HepG2 (cell line): ENCODE results near the gene SEC61A1. TPM values are rescaled to one million over a fixed set of nuclear protein-coding genes. Genes with fewer than 3 reads are reported as not detected.

Source experiments
- ATAC-seq: fragments of 200-7000 bp; cut with Tn5 transposase; 3 replicates; pipeline ENCODE4 v1.9.1; 2020; ENCODE audit warnings: mild to moderate bottlenecking, moderate library complexity
- BruUV-seq: library from RNA; stranded (reverse); fragments of 400-500 nt; replicated peaks from 2 replicates; lab custom pipeline; 2021; lab: Mats Ljungman, UMichigan
- CTCF ChIA-PET: fragments of 300-600 bp; formaldehyde crosslinking; extraction: SDS; loops from one replicate; lab custom pipeline; 2021; ENCODE audit warnings: low total read pairs, inconsistent platforms, low intra/inter-chr PET ratio; lab: Yijun Ruan, JAX
- POLR2A ChIA-PET: fragments of 350-600 bp; sonication (Branson Sonifier 250); formaldehyde crosslinking; loops from one replicate; lab custom pipeline; 2020; ENCODE audit warnings: antibody characterized with exemption, inconsistent platforms; lab: Yijun Ruan, JAX
- DNase-seq: peaks from one replicate; pipeline ENCODE4 v3.0.0-alpha.2; 2015; ENCODE audit warnings: low spot score
- FAIRE-seq: peaks from 3 replicates; lab custom pipeline; 2011; peaks lifted over from hg19 to GRCh38; lab: Jason Lieb, UNC
- H2AFZ ChIP-seq: one replicate; pipeline ENCODE4 v1.6.1; 2011; ENCODE audit warnings: low read length, inconsistent platforms
- H3K27ac ChIP-seq: fragments of 300-600 bp; 3 replicates; pipeline ENCODE4 v1.8.0; 2011; ENCODE audit warnings: mixed run types, mild to moderate bottlenecking, mixed read lengths, low read length, inconsistent platforms; ENCODE audit not compliant: insufficient read depth; ENCODE audit errors: extremely low read length
- H3K27me3 ChIP-seq, 2 experiments: fragments of 200-600 bp in 1 of 2; 2 replicates in 1 of 2; 3 replicates in 1 of 2; pipeline versions ENCODE4 v1.6.0 to v1.8.0; 2011; ENCODE audit warnings: low read length in 2 of 2, mild to moderate bottlenecking in 2 of 2, moderate library complexity in 2 of 2, inconsistent platforms in 1 of 2; ENCODE audit not compliant: insufficient read depth in 2 of 2, control insufficient read depth in 1 of 2
- H3K36me3 ChIP-seq, 2 experiments: fragments of 200-600 bp in 1 of 2; replicated peaks in 1 of 2; 2 replicates in 1 of 2; 3 replicates in 1 of 2; pipeline versions ENCODE4 v1.5.1 to v1.8.0; 2011; ENCODE audit warnings: low read length in 2 of 2, inconsistent platforms in 1 of 2; ENCODE audit not compliant: insufficient read depth in 2 of 2, control insufficient read depth in 1 of 2
- H3K4me1 ChIP-seq: 2 replicates; pipeline ENCODE4 v1.5.1; 2012; ENCODE audit warnings: low read length, inconsistent platforms; ENCODE audit not compliant: insufficient read depth
- H3K4me2 ChIP-seq: 2 replicates; pipeline ENCODE4 v1.6.0; 2011; ENCODE audit warnings: low read depth, low read length, inconsistent platforms
- H3K4me3 ChIP-seq, 3 experiments: fragments of 200-600 bp in 1 of 3; sonication (generic), shearing (Covaris generic) in 1 of 3; replicated peaks in 1 of 3; 2 replicates each; pipeline ENCODE4 v1.5.1; 2011 to 2016; ENCODE audit warnings: low read length in 3 of 3, inconsistent platforms in 2 of 3, low read depth in 2 of 3, mild to moderate bottlenecking in 2 of 3, control low read depth in 1 of 3, mixed read lengths in 1 of 3; ENCODE audit not compliant: insufficient read depth in 1 of 3
- H3K79me2 ChIP-seq: one replicate; pipeline ENCODE4 v1.6.1; 2011; ENCODE audit warnings: low read length, inconsistent platforms; ENCODE audit not compliant: insufficient read depth
- H3K9ac ChIP-seq: 2 replicates; pipeline ENCODE4 v1.6.0; 2011; ENCODE audit warnings: mild to moderate bottlenecking, low read depth, low read length, inconsistent platforms; ENCODE audit not compliant: insufficient read depth
- H3K9me3 ChIP-seq: 2 replicates; pipeline ENCODE4 v1.5.1; 2012; ENCODE audit warnings: mild to moderate bottlenecking, low read length
- H4K20me1 ChIP-seq: 2 replicates; pipeline ENCODE4 v1.6.0; 2011; ENCODE audit warnings: inconsistent platforms, mild to moderate bottlenecking, low read length, moderate library complexity; ENCODE audit not compliant: insufficient read depth
- ARNT2 ChIP-seq: sonication (generic); formaldehyde crosslinking; IDR thresholded peaks from 2 replicates; pipeline ENCODE4 v1.8.0; 2022; ENCODE audit warnings: mild to moderate bottlenecking, low read depth, missing genetic modification reagents, moderate library complexity
- ARNTL ChIP-seq: sonication (generic); formaldehyde crosslinking; IDR thresholded peaks from 2 replicates; pipeline ENCODE4 v1.4.0; 2020; ENCODE audit warnings: mild to moderate bottlenecking, missing genetic modification reagents
- DMAP1 ChIP-seq: IDR thresholded peaks from 2 replicates; pipeline ENCODE4 v1.6.1; 2016
- HNF1A ChIP-seq, 2 experiments: sonication (generic) in 1 of 2; formaldehyde crosslinking in 1 of 2; IDR thresholded peaks; 2 replicates each; pipeline versions ENCODE4 v1.4.0 to v1.6.1; 2016 to 2020; ENCODE audit warnings: borderline replicate concordance in 1 of 2, low read depth in 1 of 2, mild to moderate bottlenecking in 1 of 2, missing genetic modification reagents in 1 of 2
- HOXA9 ChIP-seq: sonication (generic); formaldehyde crosslinking; IDR thresholded peaks from 2 replicates; pipeline ENCODE4 v1.8.1; 2022; ENCODE audit warnings: missing genetic modification reagents, mild to moderate bottlenecking, moderate library complexity, borderline replicate concordance
- IRF2 ChIP-seq: IDR thresholded peaks from 2 replicates; pipeline ENCODE4 v1.6.1; 2018; ENCODE audit warnings: missing genetic modification reagents, missing compliant biosample characterization
- KDM6A ChIP-seq: IDR thresholded peaks from 2 replicates; pipeline ENCODE4 v1.6.1; 2016; ENCODE audit warnings: low read depth
- KLF9 ChIP-seq: IDR thresholded peaks from 2 replicates; pipeline ENCODE4 v1.6.1; 2016; ENCODE audit warnings: low read depth
- MIER3 ChIP-seq: IDR thresholded peaks from 2 replicates; pipeline ENCODE4 v1.6.1; 2016; ENCODE audit warnings: missing compliant biosample characterization, borderline replicate concordance
- NR2F2 ChIP-seq: IDR thresholded peaks from 2 replicates; pipeline ENCODE4 v1.6.1; 2012; ENCODE audit warnings: low read depth, inconsistent platforms, borderline replicate concordance
- RCOR2 ChIP-seq: IDR thresholded peaks from 2 replicates; pipeline ENCODE4 v1.6.1; 2016; ENCODE audit warnings: missing biosample characterization, missing genetic modification reagents
- SP4 ChIP-seq: sonication (generic); formaldehyde crosslinking; IDR thresholded peaks from 2 replicates; pipeline ENCODE4 v1.8.1; 2023; ENCODE audit warnings: mild to moderate bottlenecking, missing genetic modification reagents
- STAT5B ChIP-seq: sonication (generic); formaldehyde crosslinking; IDR thresholded peaks from 2 replicates; pipeline ENCODE4 v1.4.0; 2020; ENCODE audit warnings: missing genetic modification reagents
- THAP7 ChIP-seq: sonication (generic); formaldehyde crosslinking; IDR thresholded peaks from 2 replicates; pipeline ENCODE4 v1.8.1; 2023; ENCODE audit warnings: mild to moderate bottlenecking, missing genetic modification reagents
- ZBTB7A ChIP-seq: sonication (generic); formaldehyde crosslinking; IDR thresholded peaks from 2 replicates; pipeline ENCODE4 v1.8.0; 2022; ENCODE audit warnings: mild to moderate bottlenecking, missing genetic modification reagents
- ZNF10 ChIP-seq: sonication (generic); formaldehyde crosslinking; IDR thresholded peaks from 2 replicates; pipeline ENCODE4 v1.4.0; 2020; ENCODE audit warnings: mild to moderate bottlenecking, low read depth, missing genetic modification reagents, borderline replicate concordance
- ZNF17 ChIP-seq: sonication (generic); formaldehyde crosslinking; IDR thresholded peaks from 2 replicates; pipeline ENCODE4 v1.5.0; 2020; ENCODE audit warnings: mild to moderate bottlenecking, missing genetic modification reagents
- ZNF674 ChIP-seq: sonication (generic); formaldehyde crosslinking; IDR thresholded peaks from 2 replicates; pipeline ENCODE4 v1.5.0; 2020; ENCODE audit warnings: low read depth, mild to moderate bottlenecking, missing genetic modification reagents
- WGBS: methylation state at CpG from one replicate; pipeline ENCODE4 v1.1.6; 2017; ENCODE audit warnings: low lambda C conversion rate; 5-methylcytosine and 5-hydroxymethylcytosine counted together
- in situ Hi-C: cut with HindIII; loops from 2 replicates; pipeline ENCODE4 v1.10.0; 2017; ENCODE audit warnings: low pct_unique_long_range_greater_than_20kb; ENCODE audit not compliant: extremely low pct_ligation_motif_present
- intact Hi-C: fragments of 100-400 bp; cut with micrococcal nuclease; formaldehyde crosslinking; loops from one replicate; pipeline ENCODE4 v1.10.0; 2022; ENCODE audit not compliant: unreplicated experiment
- polyA plus RNA-seq, 8 experiments: library from polyadenylated mRNA; depleted of rRNA in 3 of 8; stranded (reverse) in 7 of 8; unstranded in 1 of 8; fragments of >200 nt; fragmentation: Illumina TruSeq in 4 of 8; extraction: Trizol in 4 of 8; gene quantifications; 2 replicates each; pipeline versions ENCODE4 v1.2.1 to v1.2.3, GENCODE V29; 2011 to 2016; ENCODE audit warnings: low read depth in 4 of 8, missing spikeins in 1 of 8, mixed read lengths in 1 of 8; ENCODE audit not compliant: insufficient read depth in 1 of 8
- total RNA-seq, 5 experiments: library from RNA; depleted of rRNA; stranded (reverse); fragments of >200 nt; fragmentation: Illumina TruSeq; extraction: Trizol; gene quantifications; 2 replicates each; pipeline ENCODE4 v1.2.3, GENCODE V29; 2016; ENCODE audit warnings: low read depth in 1 of 5

Gene SEC61A1
- total and polyA plus RNA-seq, 2 of the 13 experiments (the other 11 are each of a cell fraction or from before 2014, with no cell fraction given): 170 to 203 TPM

GRCh38 chr3:128078875-128079274, 26.6 kb downstream of the SEC61A1 start:
- H3K4me1 ChIP-seq: peaks cover 10% of the 10 kb centered on the region; the same call in 1 of the 2 replicates
- no peak for DNase-seq
- no peak overlapping the region for H3K27ac ChIP-seq
- intact Hi-C loops: no loop called here
- H3K4me2 ChIP-seq: no peak overlapping the region
- POLR2A ChIA-PET: no interaction called here
- H3K27me3 ChIP-seq: no peaks in the 10 kb centered on the region
- no peak overlapping the region for H3K4me3 ChIP-seq
- TF ChIP-seq SP4 (CRISPR knock-in tag): no peak
- TF ChIP-seq MIER3 (CRISPR knock-in tag): no peak
- TF ChIP-seq THAP7 (CRISPR knock-in tag): no peak
- no peak for TF ChIP-seq IRF2 (CRISPR knock-in tag)
- no peak for TF ChIP-seq ARNTL
- no peak for TF ChIP-seq KDM6A (CRISPR knock-in tag)
- no peak for TF ChIP-seq KLF9 (CRISPR knock-in tag)
- no peak for TF ChIP-seq ZNF10
- no peak for TF ChIP-seq HOXA9 (CRISPR knock-in tag)
- no peak for TF ChIP-seq ARNT2
- no peak for TF ChIP-seq ZBTB7A (CRISPR knock-in tag)
- TF ChIP-seq NR2F2: no peak
- TF ChIP-seq ZNF17 (CRISPR knock-in tag): no peak
- TF ChIP-seq ZNF674: no peak
- TF ChIP-seq STAT5B: no peak
- TF ChIP-seq RCOR2 (CRISPR knock-in tag): no peak
- TF ChIP-seq HNF1A (IDR thresholded peaks at IDR 0.05; ENCODE audit: low read depth): no peak
- TF ChIP-seq HNF1A (CRISPR knock-in tag; IDR thresholded peaks at IDR 0.05; ENCODE audit: borderline replicate concordance): no peak
- TF ChIP-seq DMAP1 (CRISPR knock-in tag): no peak
- TF ChIP-seq, all 625 proteins: peak for 0
- no TSS peak for BruUV-seq
- WGBS: 94% methylated on average over 2 of the region's 8 CpGs
- CTCF ChIA-PET: no interaction called here
- Histone ChIP-seq H3K9me3 (no peaks in the 10 kb centered on the region), H3K36me3 (peaks cover 6 to 56% of the 10 kb centered on the region in 2 experiments), H3K79me2 (no peaks in the 10 kb centered on the region), H4K20me1 (no peaks in the 10 kb centered on the region), H2AFZ (no peak overlapping the region), H3K9ac (no peak overlapping the region)
- FAIRE-seq (no peak), ATAC-seq (no peak)
- in situ Hi-C loops: no loop called here
